ENCODE results near the gene IL34. TPM values are rescaled to one million over a fixed set of nuclear protein-coding genes. Genes with fewer than 3 reads are reported as not detected.
A peak's percentile ranks its signal among the peaks of the same experiment; 100 is the strongest.

IL34 gene
- total and polyA plus RNA-seq, 2 of the 13 experiments (the other 11 are each of a cell fraction or from before 2014, with no cell fraction given): 1.2 to 1.3 TPM

GRCh38 chr16:70684146-70685060, 38.0 kb downstream of the IL34 start (continued):
- TF ChIP-seq ZNF432 (CRISPR knock-in tag; IDR thresholded peaks at IDR 0.05; ENCODE audit: borderline replicate concordance): no peak
- TF ChIP-seq LBX2 (CRISPR knock-in tag; IDR thresholded peaks at IDR 0.05; ENCODE audit: borderline replicate concordance): no peak
- no peak for TF ChIP-seq FLYWCH1 (CRISPR knock-in tag; IDR thresholded peaks at IDR 0.05)
- TF ChIP-seq ZNF639 (CRISPR knock-in tag; conservative IDR thresholded peaks at IDR 0.05): no peak
- TF ChIP-seq SALL1 (CRISPR knock-in tag; IDR thresholded peaks at IDR 0.05): no peak
- TF ChIP-seq ZNF710 (CRISPR knock-in tag; IDR thresholded peaks at IDR 0.05; ENCODE audit: borderline replicate concordance): no peak; the same call in 1 of the 2 replicates
- TF ChIP-seq MAFG (CRISPR knock-in tag; IDR thresholded peaks at IDR 0.05): 0 out of 2 replicates have a peak, but pooled peaks have one; percentile 42
- no peak for TF ChIP-seq MZF1 (CRISPR knock-in tag; IDR thresholded peaks at IDR 0.05; ENCODE audit: borderline replicate concordance)
- TF ChIP-seq SMAD9 (CRISPR knock-in tag; IDR thresholded peaks at IDR 0.05): no peak
- TF ChIP-seq ZNF788 (CRISPR knock-in tag; IDR thresholded peaks at IDR 0.05; ENCODE audit: borderline replicate concordance): no peak
- 0 out of 2 replicates have a peak, but pooled peaks have one; percentile 16 for TF ChIP-seq TAF1 (CRISPR knock-in tag; IDR thresholded peaks at IDR 0.05)
- no peak for TF ChIP-seq GABPB1 (CRISPR knock-in tag; IDR thresholded peaks at IDR 0.05)
- no peak for TF ChIP-seq MLLT10 (CRISPR knock-in tag; IDR thresholded peaks at IDR 0.05)
- no peak for TF ChIP-seq RAD51 (IDR thresholded peaks at IDR 0.05; ENCODE audit: borderline replicate concordance)
- no peak for TF ChIP-seq HOXA9 (CRISPR knock-in tag; IDR thresholded peaks at IDR 0.05; ENCODE audit: borderline replicate concordance)
- no peak for TF ChIP-seq ZNF646 (CRISPR knock-in tag; IDR thresholded peaks at IDR 0.05)
- TF ChIP-seq ZNF24 (IDR thresholded peaks at IDR 0.05): no peak
- 0 out of 2 replicates have a peak, but pooled peaks have one; percentile 37 for TF ChIP-seq AHR (CRISPR knock-in tag; IDR thresholded peaks at IDR 0.05)
- no peak for TF ChIP-seq KLF15 (CRISPR knock-in tag; IDR thresholded peaks at IDR 0.05; ENCODE audit: borderline replicate concordance)
